Measurements from ENCODE around the gene ADAMTS7. TPM values are rescaled to one million over a fixed set of nuclear protein-coding genes. Genes with fewer than 3 reads are reported as not detected.
A peak's percentile ranks its signal among the peaks of the same experiment; 100 is the strongest.
"Not testable (repeated sequence)": the region's sequence is repeated elsewhere in the genome, so short reads cannot be mapped to it uniquely, and the experiment has no call there.

ADAMTS7 gene
- total RNA-seq, 1 experiment from 2014 or later = 23.1 TPM

- H3K27me3 ChIP-seq (ENCODE audit: insufficient read depth, low read length); H3K18ac ChIP-seq (ENCODE audit: insufficient read length, low read depth, low read length); H3K27me3 Mint-ChIP-seq (ENCODE audit: low read depth); H3K79me1 ChIP-seq (ENCODE audit: insufficient read depth, low read depth, low read length, poor library complexity, severe bottlenecking); H3K23ac ChIP-seq (ENCODE audit: insufficient read length, low read depth, low read length); H2AK5ac ChIP-seq (ENCODE audit: insufficient read length, low read length); H4K8ac ChIP-seq (replicated peaks; ENCODE audit: insufficient read length, low read depth, low read length); H3K4me2 ChIP-seq (ENCODE audit: insufficient read depth, insufficient read length, low read length); H3K4me1 ChIP-seq (ENCODE audit: insufficient read depth, low read length); H3K9me3 ChIP-seq (ENCODE audit: control insufficient read depth, low read depth, low read length); H4K20me1 ChIP-seq (ENCODE audit: control insufficient read depth, insufficient read depth, insufficient read length); H3K9ac ChIP-seq (ENCODE audit: extremely low read depth, insufficient read length, low read length); H2BK5ac ChIP-seq (ENCODE audit: insufficient read length, low read length); H3K4ac ChIP-seq (ENCODE audit: low read depth, low read length); H4K91ac ChIP-seq (ENCODE audit: insufficient read length, low read depth, low read length); H3K27ac ChIP-seq (ENCODE audit: insufficient read length, low read depth, low read length); H3K56ac ChIP-seq (ENCODE audit: insufficient read length, low read depth, low read length); H2BK12ac ChIP-seq (ENCODE audit: insufficient read length, low read depth, low read length); H3K23me2 ChIP-seq (ENCODE audit: insufficient read length, low read depth, low read length, poor library complexity, severe bottlenecking); H3K36me3 Mint-ChIP-seq (ENCODE audit: insufficient read depth in 1 of 3, low read depth in 3 of 3); H3K14ac ChIP-seq (ENCODE audit: insufficient read depth, low read length); H3T11ph ChIP-seq (ENCODE audit: low read length); H2BK120ac ChIP-seq (ENCODE audit: low read depth, low read length, poor library complexity, severe bottlenecking); DNase-seq; H3K9me3 Mint-ChIP-seq; H4K5ac ChIP-seq (ENCODE audit: insufficient read length, low read depth, low read length); H3K4me3 Mint-ChIP-seq; H3K79me2 ChIP-seq (ENCODE audit: insufficient read depth, low read length); H2AFZ ChIP-seq (ENCODE audit: low read length); H2BK15ac ChIP-seq (ENCODE audit: low read depth, low read length); H2BK20ac ChIP-seq (ENCODE audit: low read depth, low read length, poor library complexity, severe bottlenecking): not testable (repeated sequence)
- Mint-ChIP-seq H3K4me1 (peaks cover 12 to 17% of the 10 kb centered on the region in 2 experiments), H3K27ac (peak overlapping the region in 1 of 3 experiments; percentile 75; a peak in 1 of 7 replicates)
- no CpG with 5 or more reads among the region's 28 CpGs for WGBS (ENCODE audit: extremely low coverage, insufficient read length, low lambda C conversion rate)
Measured at GRCh38 chr15:78764340-78765153, 46.7 kb downstream of the ADAMTS7 start.
